Loucy (cell line): ENCODE data around the gene NEUROD1.

Experiments
- H2AFZ ChIP-seq: fragments of 200-600 bp; sonication (generic); 2 replicates; pipeline ENCODE4 v1.6.0; 2016; ENCODE audit warnings: antibody characterized with exemption, mild to moderate bottlenecking, low read length, moderate library complexity
- H3F3A ChIP-seq: fragments of 200-600 bp; 2 replicates; pipeline ENCODE4 v1.6.0; 2016; ENCODE audit warnings: antibody characterized with exemption, low read depth, mild to moderate bottlenecking
- H3K27me3 ChIP-seq: fragments of 200-600 bp; sonication (generic); 2 replicates; pipeline ENCODE4 v1.6.1; 2014; ENCODE audit warnings: low read length, mild to moderate bottlenecking; ENCODE audit not compliant: insufficient read depth, poor library complexity, severe bottlenecking
- H3K36me3 ChIP-seq: fragments of 200-600 bp; sonication (generic); 2 replicates; pipeline ENCODE4 v1.6.1; 2016; ENCODE audit warnings: low read length; ENCODE audit not compliant: insufficient read depth
- H3K4me1 ChIP-seq: fragments of 200-600 bp; sonication (generic); 2 replicates; pipeline ENCODE4 v1.5.1; 2014; ENCODE audit warnings: low read length, mild to moderate bottlenecking; ENCODE audit not compliant: insufficient read depth, poor library complexity, severe bottlenecking
- H3K4me2 ChIP-seq: fragments of 200-600 bp; sonication (generic); 2 replicates; pipeline ENCODE4 v1.6.0; 2014; ENCODE audit warnings: antibody characterized with exemption, low read length, low read depth, mild to moderate bottlenecking; ENCODE audit not compliant: poor library complexity, severe bottlenecking
- H3K4me3 ChIP-seq: fragments of 200-600 bp; sonication (generic); 2 replicates; pipeline ENCODE4 v1.5.1; 2014; ENCODE audit warnings: low read length, mild to moderate bottlenecking, mixed read lengths; ENCODE audit not compliant: poor library complexity, severe bottlenecking
- H3K79me2 ChIP-seq: fragments of 200-600 bp; sonication (generic); 2 replicates; pipeline ENCODE4 v1.6.1; 2014; ENCODE audit warnings: low read length; ENCODE audit not compliant: insufficient read depth
- H3K9ac ChIP-seq: fragments of 200-600 bp; sonication (generic); 2 replicates; pipeline ENCODE4 v1.6.0; 2014; ENCODE audit warnings: mild to moderate bottlenecking, low read depth, low read length, moderate library complexity; ENCODE audit not compliant: poor library complexity, severe bottlenecking
- H3K9me2 ChIP-seq: fragments of 200-600 bp; sonication (generic); replicated peaks from 2 replicates; pipeline ENCODE4 v1.6.1; 2016; ENCODE audit warnings: low read depth, low read length, mixed read lengths
- H3K9me3 ChIP-seq: fragments of 200-600 bp; sonication (generic); 2 replicates; pipeline ENCODE4 v1.6.1; 2014; ENCODE audit warnings: mild to moderate bottlenecking, antibody characterized with exemption, low read length, low read depth; ENCODE audit not compliant: insufficient read depth
- H4K20me1 ChIP-seq: fragments of 200-600 bp; sonication (generic); 2 replicates; pipeline ENCODE4 v1.6.0; 2014; ENCODE audit warnings: antibody characterized with exemption, low read length, mild to moderate bottlenecking; ENCODE audit not compliant: insufficient read depth, poor library complexity, severe bottlenecking
- EZH2phosphoT487 ChIP-seq: fragments of 200-600 bp; IDR thresholded peaks from 2 replicates; pipeline ENCODE4 v1.6.1; 2018; ENCODE audit warnings: antibody characterized with exemption, mild to moderate bottlenecking, moderate library complexity, borderline replicate concordance
- TF ChIP-seq, protein P1 (sequence below): fragments of 200-600 bp; sonication (generic); conservative IDR thresholded peaks from 2 replicates; pipeline ENCODE4 v1.5.1; 2014; ENCODE audit warnings: mild to moderate bottlenecking, antibody characterized with exemption, low read length

The NEUROD1 gene

DNA sequence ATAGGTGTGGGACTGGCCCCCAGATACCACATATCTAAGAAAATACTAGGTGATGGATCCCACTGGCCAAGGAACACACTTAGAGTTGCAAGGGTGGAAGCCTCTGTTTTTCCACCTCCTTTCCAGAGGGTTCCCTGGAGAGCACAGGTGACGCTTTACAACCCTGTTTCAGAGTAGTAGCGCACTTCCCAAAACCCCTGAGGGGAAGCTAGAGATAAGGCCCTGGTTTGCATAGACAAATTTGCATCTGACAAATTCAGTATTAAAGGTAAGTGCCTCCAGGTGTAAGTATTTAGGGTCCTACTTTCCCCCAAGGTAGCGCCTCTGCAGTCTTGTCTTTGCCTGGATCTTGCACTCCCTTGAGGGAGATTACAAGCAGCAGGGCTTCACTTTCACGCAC is 22.9 kb downstream of the NEUROD1 start:
- Histone ChIP-seq H3K4me2 (no peak overlapping the region), H3K9ac (no peak overlapping the region), H3K27me3 (no peaks in the 10 kb centered on the region), H2AFZ (no peak overlapping the region), H4K20me1 (no peaks in the 10 kb centered on the region), H3K4me3 (no peak overlapping the region), H3K9me3 (no peaks in the 10 kb centered on the region), H3F3A (no peaks in the 10 kb centered on the region), H3K9me2 (no peaks in the 10 kb centered on the region), H3K36me3 (no peaks in the 10 kb centered on the region), H3K4me1 (no peaks in the 10 kb centered on the region), H3K79me2 (no peaks in the 10 kb centered on the region)
- TF ChIP-seq EZH2phosphoT487 = no peak
- TF ChIP-seq, protein P1, sequence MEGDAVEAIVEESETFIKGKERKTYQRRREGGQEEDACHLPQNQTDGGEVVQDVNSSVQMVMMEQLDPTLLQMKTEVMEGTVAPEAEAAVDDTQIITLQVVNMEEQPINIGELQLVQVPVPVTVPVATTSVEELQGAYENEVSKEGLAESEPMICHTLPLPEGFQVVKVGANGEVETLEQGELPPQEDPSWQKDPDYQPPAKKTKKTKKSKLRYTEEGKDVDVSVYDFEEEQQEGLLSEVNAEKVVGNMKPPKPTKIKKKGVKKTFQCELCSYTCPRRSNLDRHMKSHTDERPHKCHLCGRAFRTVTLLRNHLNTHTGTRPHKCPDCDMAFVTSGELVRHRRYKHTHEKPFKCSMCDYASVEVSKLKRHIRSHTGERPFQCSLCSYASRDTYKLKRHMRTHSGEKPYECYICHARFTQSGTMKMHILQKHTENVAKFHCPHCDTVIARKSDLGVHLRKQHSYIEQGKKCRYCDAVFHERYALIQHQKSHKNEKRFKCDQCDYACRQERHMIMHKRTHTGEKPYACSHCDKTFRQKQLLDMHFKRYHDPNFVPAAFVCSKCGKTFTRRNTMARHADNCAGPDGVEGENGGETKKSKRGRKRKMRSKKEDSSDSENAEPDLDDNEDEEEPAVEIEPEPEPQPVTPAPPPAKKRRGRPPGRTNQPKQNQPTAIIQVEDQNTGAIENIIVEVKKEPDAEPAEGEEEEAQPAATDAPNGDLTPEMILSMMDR = no peak

DNA sequence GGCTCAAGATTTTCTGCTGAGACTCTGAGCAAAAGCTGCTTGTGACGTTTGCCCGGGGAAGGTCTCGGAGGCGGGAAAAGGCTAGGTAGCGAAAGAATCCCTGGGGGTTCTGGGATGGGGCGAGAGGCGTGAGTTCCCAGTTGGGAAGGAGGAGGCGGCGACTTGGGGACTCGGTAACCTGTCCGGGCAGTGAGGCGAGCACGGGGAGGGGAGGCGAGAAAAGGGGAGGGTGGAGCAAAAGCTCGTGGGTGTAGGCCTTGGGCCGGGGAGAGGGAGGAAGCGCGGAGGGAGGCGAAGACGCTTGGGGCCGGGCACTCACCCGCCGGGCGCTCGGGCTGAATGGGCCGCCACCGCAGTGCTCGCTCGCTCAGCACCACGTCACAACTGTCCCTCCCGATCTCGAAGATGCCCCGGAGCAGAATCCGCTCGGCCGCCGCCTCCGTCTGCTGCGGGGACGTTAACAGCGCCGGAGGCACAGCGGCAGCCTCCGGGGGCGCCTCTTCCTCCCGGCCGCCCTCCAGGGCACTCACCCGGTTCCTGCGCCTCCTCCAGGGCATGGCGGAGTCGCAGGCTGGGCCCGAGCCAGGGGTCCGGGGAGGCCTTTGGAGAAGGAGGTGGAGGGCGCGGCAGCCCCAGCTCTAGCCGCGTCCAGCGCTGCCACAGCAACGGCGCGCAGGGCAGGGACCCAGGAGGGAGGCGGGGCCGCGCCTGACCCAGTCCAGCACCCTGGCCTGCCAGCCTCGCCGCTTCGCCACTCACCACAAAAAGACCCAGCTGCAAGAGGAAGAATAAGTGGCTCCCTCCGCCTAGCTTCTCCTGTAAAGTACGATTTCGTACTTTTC is 23.6 kb downstream of the NEUROD1 start, which contains the start of gene CERKL:
Gene CERKL (minus strand): TSS at position 656 of the 842 bp plus-strand sequence. CDS start 99 bp downstream, at position 557.
- no peaks in the 10 kb centered on the region for H4K20me1 ChIP-seq
- H3K4me2 ChIP-seq = no peak within 1 kb of the TSS
- H3K27me3 ChIP-seq = no peaks in the 10 kb centered on the region
- H3K9me3 ChIP-seq = no peaks in the 10 kb centered on the region
- H3K36me3 ChIP-seq = no peaks in the 10 kb centered on the region
- no peaks in the 10 kb centered on the region for H3K4me1 ChIP-seq
- H2AFZ ChIP-seq = no peak within 1 kb of the TSS
- H3F3A ChIP-seq = no peaks in the 10 kb centered on the region
- H3K9ac ChIP-seq = no peak within 1 kb of the TSS
- TF ChIP-seq EZH2phosphoT487 = no peak
- no peaks in the 10 kb centered on the region for H3K9me2 ChIP-seq
- H3K79me2 ChIP-seq = no peaks in the 10 kb centered on the region
- no peak within 1 kb of the TSS for H3K4me3 ChIP-seq

DNA sequence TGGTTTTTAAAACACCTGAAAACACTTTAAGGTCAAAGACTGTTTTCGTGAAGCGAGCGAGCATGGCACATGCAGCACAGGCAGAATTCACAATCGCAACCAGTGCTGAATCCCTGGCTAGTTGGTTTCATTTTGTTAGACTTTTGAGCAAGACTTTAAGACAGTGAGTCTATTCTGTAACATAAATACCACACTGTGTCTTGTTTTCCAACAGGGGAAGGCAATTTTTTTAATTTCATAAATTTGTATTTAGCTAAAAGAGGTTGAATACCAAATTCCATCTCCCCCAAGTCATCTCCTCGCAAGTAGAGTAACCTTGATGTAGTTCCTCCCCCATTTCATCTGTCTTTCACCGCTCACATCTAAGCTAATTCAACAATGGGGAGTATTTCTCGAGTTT is 24.8 kb downstream of the NEUROD1 start:
- no peaks in the 10 kb centered on the region for H3K27me3 ChIP-seq
- TF ChIP-seq, protein P1 = no peak
- TF ChIP-seq EZH2phosphoT487 = no peak
- no peaks in the 10 kb centered on the region for H3K79me2 ChIP-seq
- H3K4me3 ChIP-seq = no peak overlapping the region
- H3K9ac ChIP-seq = no peak overlapping the region
- no peaks in the 10 kb centered on the region for H3K9me3 ChIP-seq
- no peak overlapping the region for H2AFZ ChIP-seq
- H3K4me2 ChIP-seq = no peak overlapping the region
- H3K4me1 ChIP-seq = no peaks in the 10 kb centered on the region
- H3K36me3 ChIP-seq = no peaks in the 10 kb centered on the region
- no peaks in the 10 kb centered on the region for H4K20me1 ChIP-seq
- H3F3A ChIP-seq = no peaks in the 10 kb centered on the region
- no peaks in the 10 kb centered on the region for H3K9me2 ChIP-seq
